ENCODE measurements around the gene MAP4K5.

MAP4K5 gene

DNA sequence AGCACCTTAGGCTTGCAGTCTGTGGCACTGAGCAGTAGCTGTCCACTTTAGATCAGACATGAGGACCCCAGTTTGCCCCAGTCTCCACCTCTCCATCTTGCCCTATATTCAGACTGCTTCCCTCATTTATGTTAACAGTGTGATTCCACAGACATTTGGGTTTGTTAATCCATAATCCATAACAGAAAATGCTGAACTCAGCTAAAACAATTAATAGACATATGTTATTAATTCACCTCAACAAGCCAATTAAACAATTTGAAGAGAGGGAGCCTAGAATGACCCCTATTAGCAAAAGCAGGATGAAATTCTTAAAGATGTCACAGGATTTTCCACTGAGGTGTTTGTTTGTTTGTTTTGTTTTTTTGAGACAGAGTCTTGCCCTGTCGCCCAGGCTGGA, 144.8 kb downstream of the MAP4K5 start:
- ATAC-seq = no peak
- TF ChIP-seq TOX (CRISPR knock-in tag; IDR thresholded peaks at IDR 0.05; ENCODE audit: borderline replicate concordance) (no peak), SNAI2 (CRISPR knock-in tag; IDR thresholded peaks at IDR 0.05) (no peak), ZC3H10 (CRISPR knock-in tag; IDR thresholded peaks at IDR 0.05) (no peak), POU6F1 (CRISPR knock-in tag; IDR thresholded peaks at IDR 0.05; ENCODE audit: borderline replicate concordance, low read depth) (no peak), BACH2 (CRISPR knock-in tag; IDR thresholded peaks at IDR 0.05; ENCODE audit: borderline replicate concordance) (no peak), CSDC2 (CRISPR knock-in tag; IDR thresholded peaks at IDR 0.05) (no peak)

DNA sequence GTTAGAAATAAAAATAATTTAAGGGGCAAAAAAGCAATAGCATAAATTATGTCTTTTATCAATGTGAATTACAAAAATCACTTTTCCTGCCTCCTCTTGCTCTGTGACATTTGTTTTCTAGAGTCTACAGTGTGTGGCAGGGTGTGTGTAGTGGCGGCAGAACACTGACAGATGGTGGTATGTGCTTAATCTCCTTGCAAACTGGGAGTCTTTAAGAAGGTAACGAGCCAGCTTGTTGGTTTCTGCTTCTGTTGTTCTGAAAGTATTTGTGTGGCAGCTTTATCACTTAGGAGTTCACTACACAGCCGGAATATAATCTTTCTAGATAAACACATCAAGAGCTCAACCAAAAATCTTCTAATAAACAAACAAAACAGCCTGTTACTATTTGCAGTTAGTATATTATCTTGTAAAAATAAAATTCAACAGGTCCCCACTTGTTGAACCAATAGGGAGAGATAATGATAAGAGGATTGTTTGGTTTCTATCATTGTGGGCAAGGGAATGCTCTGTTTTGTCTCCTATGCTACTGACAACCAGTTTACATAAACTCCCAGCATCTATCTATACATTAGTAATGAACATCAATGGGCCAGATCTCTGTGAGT, 148.6 kb downstream of the MAP4K5 start:
- no peak for ATAC-seq
- TF ChIP-seq ARNTL (CRISPR knock-in tag; IDR thresholded peaks at IDR 0.05; ENCODE audit: borderline replicate concordance, low read depth) (no peak), TOX (CRISPR knock-in tag; IDR thresholded peaks at IDR 0.05; ENCODE audit: borderline replicate concordance) (no peak), ZFP30 (CRISPR knock-in tag; IDR thresholded peaks at IDR 0.05) (no peak), SNAI2 (CRISPR knock-in tag; IDR thresholded peaks at IDR 0.05) (no peak), ESRRG (CRISPR knock-in tag; IDR thresholded peaks at IDR 0.05) (no peak), TCF4 (CRISPR knock-in tag; IDR thresholded peaks at IDR 0.05; ENCODE audit: borderline replicate concordance) (no peak), ZNF8 (CRISPR knock-in tag; IDR thresholded peaks at IDR 0.05) (no peak), ISL1 (CRISPR knock-in tag; IDR thresholded peaks at IDR 0.05) (no peak)

GRCh38 chr14:50381823-50382287, 150.5 kb downstream of the MAP4K5 start:
- no peak for TF ChIP-seq GLIS3 (CRISPR knock-in tag; IDR thresholded peaks at IDR 0.05)
- TF ChIP-seq POU6F1 (CRISPR knock-in tag; IDR thresholded peaks at IDR 0.05; ENCODE audit: borderline replicate concordance, low read depth) = no peak
- TF ChIP-seq TSHZ2 (CRISPR knock-in tag; IDR thresholded peaks at IDR 0.05) = no peak
- no peak for TF ChIP-seq ISL1 (CRISPR knock-in tag; IDR thresholded peaks at IDR 0.05)
- no peak for TF ChIP-seq TCF4 (CRISPR knock-in tag; IDR thresholded peaks at IDR 0.05; ENCODE audit: borderline replicate concordance)
- no peak for TF ChIP-seq CSRNP3 (CRISPR knock-in tag; IDR thresholded peaks at IDR 0.05)
- no peak for TF ChIP-seq BACH2 (CRISPR knock-in tag; IDR thresholded peaks at IDR 0.05; ENCODE audit: borderline replicate concordance)
- TF ChIP-seq RARB (CRISPR knock-in tag; IDR thresholded peaks at IDR 0.05) = no peak
- TF ChIP-seq ZNF70 (CRISPR knock-in tag; IDR thresholded peaks at IDR 0.05) = no peak
- no peak for TF ChIP-seq ZFP3 (CRISPR knock-in tag; IDR thresholded peaks at IDR 0.05)
- ATAC-seq = no peak

DNA sequence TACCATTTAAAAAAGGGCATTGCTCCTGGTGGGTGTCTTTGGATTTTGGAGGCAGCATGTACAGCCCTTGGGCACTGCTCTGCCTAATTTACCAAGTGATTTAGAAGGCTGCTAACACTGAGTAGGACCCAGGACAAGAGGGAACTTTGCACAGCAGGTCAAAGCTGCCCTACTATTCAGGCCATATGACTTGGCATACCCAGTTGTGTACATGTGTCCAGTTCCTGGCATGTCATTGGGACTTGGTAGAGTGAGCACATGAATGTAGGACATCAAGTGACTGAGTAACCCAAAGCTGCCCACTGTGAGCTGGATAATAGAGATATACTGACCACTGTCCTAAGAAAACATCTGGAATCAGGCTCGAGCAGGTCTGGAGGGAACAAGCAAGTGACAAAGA, 151.4 kb downstream of the MAP4K5 start:
- no peak for ATAC-seq
- TF ChIP-seq ESRRG (CRISPR knock-in tag; IDR thresholded peaks at IDR 0.05) (no peak), ZNF70 (CRISPR knock-in tag; IDR thresholded peaks at IDR 0.05) (no peak), CSRNP3 (CRISPR knock-in tag; IDR thresholded peaks at IDR 0.05) (no peak), ISL1 (CRISPR knock-in tag; IDR thresholded peaks at IDR 0.05) (no peak), ZNF565 (CRISPR knock-in tag; conservative IDR thresholded peaks at IDR 0.05; ENCODE audit: low read depth) (no peak), TSHZ2 (CRISPR knock-in tag; IDR thresholded peaks at IDR 0.05) (no peak), SNAI2 (CRISPR knock-in tag; IDR thresholded peaks at IDR 0.05) (no peak), CSDC2 (CRISPR knock-in tag; IDR thresholded peaks at IDR 0.05) (no peak), ZC3H10 (CRISPR knock-in tag; IDR thresholded peaks at IDR 0.05) (no peak), POU6F1 (CRISPR knock-in tag; IDR thresholded peaks at IDR 0.05; ENCODE audit: borderline replicate concordance, low read depth) (no peak), OSR1 (CRISPR knock-in tag; IDR thresholded peaks at IDR 0.05) (no peak), ARNTL (CRISPR knock-in tag; IDR thresholded peaks at IDR 0.05; ENCODE audit: borderline replicate concordance, low read depth) (no peak), TOX (CRISPR knock-in tag; IDR thresholded peaks at IDR 0.05; ENCODE audit: borderline replicate concordance) (no peak)
